NB4 (cell line): ENCODE measurements around the gene MVB12A.

Experiments
- DNase-seq: peaks from one replicate; pipeline ENCODE4 v3.0.0; 2010; ENCODE audit warnings: low read depth
- H3K4me3 ChIP-seq: one replicate; pipeline ENCODE4 v1.5.1; 2011; ENCODE audit warnings: mild to moderate bottlenecking, low read depth, low read length, moderate library complexity
- MYC ChIP-seq: IDR thresholded peaks from 2 replicates; pipeline ENCODE4 v1.6.1; 2011; ENCODE audit warnings: low read depth, low read length
- POLR2A ChIP-seq: IDR thresholded peaks from 2 replicates; pipeline ENCODE4 v1.6.1; 2011; ENCODE audit warnings: mild to moderate bottlenecking; ENCODE audit not compliant: insufficient read length; ENCODE audit errors: extremely low read depth
- TF ChIP-seq, protein P1 (sequence below): IDR thresholded peaks from one replicate; pipeline ENCODE4 v1.5.1; 2012; ENCODE audit warnings: low read depth, low read length
- TF ChIP-seq, protein P2 (sequence below): IDR thresholded peaks from 2 replicates; pipeline ENCODE4 v1.6.1; 2011; ENCODE audit warnings: low read depth, low read length

MVB12A gene

DNA sequence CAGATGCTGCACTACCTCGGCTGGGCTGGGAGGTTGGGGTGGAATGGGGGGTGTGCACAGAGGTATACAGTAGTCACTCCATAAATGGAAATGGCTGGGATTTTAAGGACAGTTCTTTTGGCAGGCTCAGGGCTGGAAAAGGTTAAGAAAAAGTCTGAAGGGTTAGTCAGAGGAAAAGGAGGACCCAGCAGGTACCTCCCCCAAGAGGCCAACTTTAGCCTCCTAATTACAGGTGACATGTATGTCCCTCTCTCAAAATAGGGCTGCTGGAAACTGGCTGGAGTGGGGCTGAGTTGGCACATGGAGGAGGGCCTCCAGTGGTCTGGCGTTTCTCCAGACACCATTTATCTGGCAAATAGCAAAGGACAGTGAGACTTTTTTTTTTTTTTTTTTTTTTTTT is 26.8 kb upstream of the MVB12A start:
- TF ChIP-seq POLR2A: no peak
- no peak for TF ChIP-seq MYC
- TF ChIP-seq, protein P1, sequence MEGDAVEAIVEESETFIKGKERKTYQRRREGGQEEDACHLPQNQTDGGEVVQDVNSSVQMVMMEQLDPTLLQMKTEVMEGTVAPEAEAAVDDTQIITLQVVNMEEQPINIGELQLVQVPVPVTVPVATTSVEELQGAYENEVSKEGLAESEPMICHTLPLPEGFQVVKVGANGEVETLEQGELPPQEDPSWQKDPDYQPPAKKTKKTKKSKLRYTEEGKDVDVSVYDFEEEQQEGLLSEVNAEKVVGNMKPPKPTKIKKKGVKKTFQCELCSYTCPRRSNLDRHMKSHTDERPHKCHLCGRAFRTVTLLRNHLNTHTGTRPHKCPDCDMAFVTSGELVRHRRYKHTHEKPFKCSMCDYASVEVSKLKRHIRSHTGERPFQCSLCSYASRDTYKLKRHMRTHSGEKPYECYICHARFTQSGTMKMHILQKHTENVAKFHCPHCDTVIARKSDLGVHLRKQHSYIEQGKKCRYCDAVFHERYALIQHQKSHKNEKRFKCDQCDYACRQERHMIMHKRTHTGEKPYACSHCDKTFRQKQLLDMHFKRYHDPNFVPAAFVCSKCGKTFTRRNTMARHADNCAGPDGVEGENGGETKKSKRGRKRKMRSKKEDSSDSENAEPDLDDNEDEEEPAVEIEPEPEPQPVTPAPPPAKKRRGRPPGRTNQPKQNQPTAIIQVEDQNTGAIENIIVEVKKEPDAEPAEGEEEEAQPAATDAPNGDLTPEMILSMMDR: no peak
- TF ChIP-seq, protein P2, sequence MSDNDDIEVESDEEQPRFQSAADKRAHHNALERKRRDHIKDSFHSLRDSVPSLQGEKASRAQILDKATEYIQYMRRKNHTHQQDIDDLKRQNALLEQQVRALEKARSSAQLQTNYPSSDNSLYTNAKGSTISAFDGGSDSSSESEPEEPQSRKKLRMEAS: no peak
- H3K4me3 ChIP-seq: no peak overlapping the region
- DNase-seq: no peak

DNA sequence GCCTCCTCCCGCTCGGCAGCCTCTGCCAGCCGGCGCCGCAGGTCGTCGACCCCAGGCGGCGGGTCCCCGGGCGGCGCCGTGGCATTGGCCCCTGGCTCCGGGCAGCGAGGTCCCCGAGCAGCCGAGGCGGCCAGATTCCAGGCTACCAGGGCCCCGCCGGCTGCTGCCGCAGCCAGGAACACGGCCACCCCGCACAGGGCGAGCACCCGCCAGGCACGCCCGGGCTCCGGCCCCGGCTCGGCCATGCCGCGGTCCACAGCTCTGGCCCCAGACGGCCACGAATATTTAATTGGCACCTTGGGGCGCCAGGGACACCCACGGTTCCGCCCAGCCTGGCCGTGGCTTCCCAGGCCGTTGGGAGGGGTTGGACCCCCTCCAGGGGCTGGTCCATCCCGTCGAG is 25.9 kb upstream of the MVB12A start, which contains the start of gene CCDC194:
CCDC194 (minus strand) TSS at position 283 of the 400 bp plus-strand sequence; CDS start at position 245, 38 bp downstream.
- TF ChIP-seq MYC (no peak), POLR2A (no peak)
- TF ChIP-seq, protein P2: no peak
- TF ChIP-seq, protein P1: no peak
- H3K4me3 ChIP-seq: no peak within 1 kb of the TSS
- DNase-seq: no peak

DNA sequence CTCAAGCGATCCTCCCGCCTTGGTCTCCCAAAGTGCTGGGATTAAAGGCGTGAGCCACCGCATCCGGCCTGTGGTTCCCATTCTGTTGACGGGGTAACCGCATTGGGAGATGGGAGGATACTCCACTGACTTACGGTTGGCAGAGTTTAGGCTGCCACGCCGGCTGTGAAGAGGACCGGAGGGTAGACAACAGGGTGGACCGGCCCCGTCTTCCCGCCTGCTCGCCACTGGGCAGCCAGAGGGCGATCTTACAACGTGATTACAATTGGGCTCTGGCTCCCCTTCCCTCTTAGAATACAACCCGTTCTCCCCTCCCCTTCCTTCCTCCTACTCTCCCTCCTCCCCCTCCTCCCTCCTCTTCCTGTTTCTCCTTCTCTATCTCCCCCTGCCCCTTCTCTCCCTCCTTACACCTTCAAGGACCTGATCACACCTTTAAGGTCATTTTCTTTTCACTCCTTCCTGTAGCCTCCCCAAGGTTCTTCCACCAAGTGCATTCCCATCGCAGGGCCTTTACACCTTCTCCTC is 24.9 kb upstream of the MVB12A start:
- H3K4me3 ChIP-seq: no peak overlapping the region
- no peak for TF ChIP-seq MYC
- TF ChIP-seq, protein P2: peak; percentile 28; the same call in 1 of the 2 replicates
- TF ChIP-seq, protein P1: peak; percentile 67
- TF ChIP-seq POLR2A: no peak
- peak; percentile 84 for DNase-seq

DNA sequence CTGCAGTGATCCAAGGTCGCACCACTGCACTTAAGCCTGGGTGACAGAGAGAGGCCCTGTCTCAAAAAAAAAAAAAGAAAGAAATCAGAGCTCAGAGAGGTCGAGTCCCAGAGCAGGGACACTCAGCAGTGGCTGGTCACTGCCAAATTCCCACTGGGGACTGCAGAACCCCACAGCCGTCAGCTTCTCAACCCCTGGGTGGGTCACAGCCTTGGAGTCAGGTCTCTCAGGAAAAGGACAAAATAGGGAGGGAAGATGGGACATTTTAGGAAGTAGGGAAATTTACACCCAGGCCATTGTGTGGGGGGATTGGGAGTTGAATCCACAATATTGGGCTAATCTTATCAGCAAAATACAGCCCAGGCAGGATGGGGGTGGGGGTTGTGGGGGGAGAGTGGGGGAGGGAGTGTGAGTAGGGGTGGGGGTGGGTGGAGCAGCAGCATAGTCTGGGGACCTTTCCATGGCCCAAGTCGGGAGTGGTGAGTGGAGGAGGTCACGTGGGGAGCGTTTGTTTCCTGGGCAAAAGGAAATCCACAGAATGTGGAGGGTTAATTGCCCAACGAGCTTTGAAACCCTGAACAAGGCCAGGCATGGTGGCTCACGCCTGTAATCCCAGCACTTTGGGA is 20.8 kb upstream of the MVB12A start:
- DNase-seq: peak; percentile 33
- TF ChIP-seq POLR2A: no peak
- TF ChIP-seq, protein P1: no peak
- TF ChIP-seq MYC: no peak
- TF ChIP-seq, protein P2: no peak
- H3K4me3 ChIP-seq: no peak overlapping the region

DNA sequence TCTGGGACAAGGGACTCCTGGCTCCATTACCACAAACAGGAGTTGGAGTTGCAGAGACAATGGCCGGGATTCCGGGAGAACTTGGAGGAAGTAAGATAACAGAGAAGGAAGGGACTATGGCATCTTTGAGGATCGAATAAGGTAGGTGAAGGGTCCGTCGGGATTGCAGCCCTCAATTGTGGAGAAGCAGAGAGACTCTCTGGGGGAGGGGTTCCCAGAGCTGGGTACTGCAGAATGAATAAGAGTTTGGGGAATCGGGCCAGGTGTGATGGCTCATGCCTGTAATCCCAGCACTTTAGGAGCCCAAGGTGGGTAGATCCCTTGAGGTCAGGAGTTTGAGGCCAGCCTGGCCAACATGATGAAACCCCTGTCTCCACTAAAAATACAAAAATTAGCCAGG is 18.2 kb upstream of the MVB12A start:
- TF ChIP-seq, protein P1: no peak
- no peak for TF ChIP-seq POLR2A
- TF ChIP-seq, protein P2: no peak
- no peak for TF ChIP-seq MYC
- H3K4me3 ChIP-seq: no peak overlapping the region
- DNase-seq: no peak
